Measurements from ENCODE around the gene IL15RA. TPM values are rescaled to one million over a fixed set of nuclear protein-coding genes. Genes with fewer than 3 reads are reported as not detected.

The IL15RA gene
- total and polyA plus RNA-seq, 10 of the 15 experiments (the other 5 are each of a cell fraction or from before 2014, with no cell fraction given), result 2.0 to 14.8 (median 12.1) TPM

DNA sequence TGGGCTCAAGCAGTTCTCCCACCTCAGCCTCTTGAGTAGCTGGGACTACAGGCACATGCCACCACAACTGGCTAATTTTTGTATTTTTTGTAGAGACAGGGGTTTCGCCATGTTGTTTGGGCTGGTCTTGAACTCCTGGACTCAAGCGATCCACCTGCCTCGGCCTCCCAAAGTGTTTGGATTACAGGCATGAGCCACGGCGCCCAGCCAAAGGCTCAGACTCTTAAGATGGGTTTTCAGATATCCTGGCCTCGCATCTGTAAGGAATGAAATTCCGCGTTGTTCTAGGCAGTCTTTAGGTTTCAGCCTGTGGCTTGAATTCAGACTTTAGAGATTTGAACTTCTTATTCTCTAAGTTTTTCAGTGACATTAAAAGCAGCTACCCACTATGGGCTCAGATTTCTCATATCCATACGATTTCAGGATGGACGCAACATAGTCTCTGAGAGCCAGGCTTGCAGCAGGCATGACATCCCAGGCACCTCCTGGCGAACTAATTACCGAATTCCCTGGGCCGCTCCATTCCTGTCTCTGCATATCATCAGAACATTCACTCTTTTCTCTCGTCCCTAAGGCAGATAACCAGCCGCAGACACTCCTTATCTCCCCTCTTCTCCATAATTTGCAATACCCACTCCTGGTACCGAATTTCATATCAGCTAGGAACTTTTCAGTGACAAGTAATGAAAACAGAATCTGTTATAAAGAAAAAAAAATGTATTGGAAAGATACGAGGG lies 29.7 kb downstream of the IL15RA start:
- intact Hi-C loops (cut with micrococcal nuclease; ENCODE audit: unreplicated experiment), result no loop called here
- RAD21 ChIA-PET (ENCODE audit: unreplicated experiment), result no interaction called here

More for the DNA sequence above, 29.7 kb downstream of the IL15RA start:
- Histone ChIP-seq H2AFZ (ENCODE audit: control insufficient read depth, low read depth, low read length) (no peak overlapping the region), H4K20me1 (ENCODE audit: control insufficient read depth, insufficient read depth) (no peaks in the 10 kb centered on the region), H3K36me3 (ENCODE audit: control insufficient read depth in 2 of 2, insufficient read depth in 2 of 2, low read length in 1 of 2) (no peaks in the 10 kb centered on the region), H3K9me3 (replicated peaks; ENCODE audit: control insufficient read depth, insufficient read depth, low read length) (no peaks in the 10 kb centered on the region), H3K4me1 (ENCODE audit: control insufficient read depth, insufficient read depth, low read length) (no peaks in the 10 kb centered on the region), H3K4me3 (no peak overlapping the region), H3K27me3 (replicated peaks in 1 of 2; ENCODE audit: control insufficient read depth in 2 of 2, insufficient read depth in 2 of 2, low read length in 1 of 2) (no peaks in the 10 kb centered on the region), H3K79me2 (ENCODE audit: control insufficient read depth, insufficient read depth, low read length) (no peaks in the 10 kb centered on the region), H3K27ac (ENCODE audit: control insufficient read depth, insufficient read depth) (no peak overlapping the region), H3K9ac (ENCODE audit: control insufficient read depth, insufficient read depth, low read length) (no peak overlapping the region), H3K4me2 (ENCODE audit: control insufficient read depth, insufficient read depth) (no peak overlapping the region)
- ChIA-PET CTCF (no interaction called here), SMC1A (ENCODE audit: uncharacterized antibody, unreplicated experiment) (interaction anchor here (1.5 kb wide), 1 partner anchor 66 kb away, joined by 4 read pairs; no protein-coding TSS in a partner anchor), POLR2A (no interaction called here)
- DNase-seq (ENCODE audit: low read depth, low spot score), result no peak
- in situ Hi-C loops (cut with MboI), result no loop called here
- WGBS (ENCODE audit: insufficient coverage, insufficient replicate concordance, low lambda C conversion rate, missing lambda C conversion rate), result 90% methylated on average over 17 of the region's 17 CpGs
- no peak for FAIRE-seq
- ATAC-seq, result no peak
- TF ChIP-seq, protein P1, sequence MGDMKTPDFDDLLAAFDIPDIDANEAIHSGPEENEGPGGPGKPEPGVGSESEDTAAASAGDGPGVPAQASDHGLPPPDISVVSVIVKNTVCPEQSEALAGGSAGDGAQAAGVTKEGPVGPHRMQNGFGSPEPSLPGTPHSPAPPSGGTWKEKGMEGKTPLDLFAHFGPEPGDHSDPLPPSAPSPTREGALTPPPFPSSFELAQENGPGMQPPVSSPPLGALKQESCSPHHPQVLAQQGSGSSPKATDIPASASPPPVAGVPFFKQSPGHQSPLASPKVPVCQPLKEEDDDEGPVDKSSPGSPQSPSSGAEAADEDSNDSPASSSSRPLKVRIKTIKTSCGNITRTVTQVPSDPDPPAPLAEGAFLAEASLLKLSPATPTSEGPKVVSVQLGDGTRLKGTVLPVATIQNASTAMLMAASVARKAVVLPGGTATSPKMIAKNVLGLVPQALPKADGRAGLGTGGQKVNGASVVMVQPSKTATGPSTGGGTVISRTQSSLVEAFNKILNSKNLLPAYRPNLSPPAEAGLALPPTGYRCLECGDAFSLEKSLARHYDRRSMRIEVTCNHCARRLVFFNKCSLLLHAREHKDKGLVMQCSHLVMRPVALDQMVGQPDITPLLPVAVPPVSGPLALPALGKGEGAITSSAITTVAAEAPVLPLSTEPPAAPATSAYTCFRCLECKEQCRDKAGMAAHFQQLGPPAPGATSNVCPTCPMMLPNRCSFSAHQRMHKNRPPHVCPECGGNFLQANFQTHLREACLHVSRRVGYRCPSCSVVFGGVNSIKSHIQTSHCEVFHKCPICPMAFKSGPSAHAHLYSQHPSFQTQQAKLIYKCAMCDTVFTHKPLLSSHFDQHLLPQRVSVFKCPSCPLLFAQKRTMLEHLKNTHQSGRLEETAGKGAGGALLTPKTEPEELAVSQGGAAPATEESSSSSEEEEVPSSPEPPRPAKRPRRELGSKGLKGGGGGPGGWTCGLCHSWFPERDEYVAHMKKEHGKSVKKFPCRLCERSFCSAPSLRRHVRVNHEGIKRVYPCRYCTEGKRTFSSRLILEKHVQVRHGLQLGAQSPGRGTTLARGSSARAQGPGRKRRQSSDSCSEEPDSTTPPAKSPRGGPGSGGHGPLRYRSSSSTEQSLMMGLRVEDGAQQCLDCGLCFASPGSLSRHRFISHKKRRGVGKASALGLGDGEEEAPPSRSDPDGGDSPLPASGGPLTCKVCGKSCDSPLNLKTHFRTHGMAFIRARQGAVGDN (IDR thresholded peaks at IDR 0.05), result no peak
- TF ChIP-seq PAX5 (IDR thresholded peaks at IDR 0.05; ENCODE audit: borderline replicate concordance, low read depth, low read length) (no peak), CBX3 (IDR thresholded peaks at IDR 0.05; ENCODE audit: borderline replicate concordance, low read depth) (no peak), EZH2 (IDR thresholded peaks at IDR 0.05; ENCODE audit: borderline replicate concordance, control insufficient read depth, low read depth, low read length) (no peak), SMAD1 (IDR thresholded peaks at IDR 0.05; ENCODE audit: low read depth, partially characterized antibody) (no peak), HCFC1 (IDR thresholded peaks at IDR 0.05; ENCODE audit: low read length) (no peak), MYC (IDR thresholded peaks at IDR 0.05; ENCODE audit: insufficient read depth, insufficient read length, insufficient replicate concordance, low read length, severe bottlenecking) (no peak)
- TF ChIP-seq, protein P2, sequence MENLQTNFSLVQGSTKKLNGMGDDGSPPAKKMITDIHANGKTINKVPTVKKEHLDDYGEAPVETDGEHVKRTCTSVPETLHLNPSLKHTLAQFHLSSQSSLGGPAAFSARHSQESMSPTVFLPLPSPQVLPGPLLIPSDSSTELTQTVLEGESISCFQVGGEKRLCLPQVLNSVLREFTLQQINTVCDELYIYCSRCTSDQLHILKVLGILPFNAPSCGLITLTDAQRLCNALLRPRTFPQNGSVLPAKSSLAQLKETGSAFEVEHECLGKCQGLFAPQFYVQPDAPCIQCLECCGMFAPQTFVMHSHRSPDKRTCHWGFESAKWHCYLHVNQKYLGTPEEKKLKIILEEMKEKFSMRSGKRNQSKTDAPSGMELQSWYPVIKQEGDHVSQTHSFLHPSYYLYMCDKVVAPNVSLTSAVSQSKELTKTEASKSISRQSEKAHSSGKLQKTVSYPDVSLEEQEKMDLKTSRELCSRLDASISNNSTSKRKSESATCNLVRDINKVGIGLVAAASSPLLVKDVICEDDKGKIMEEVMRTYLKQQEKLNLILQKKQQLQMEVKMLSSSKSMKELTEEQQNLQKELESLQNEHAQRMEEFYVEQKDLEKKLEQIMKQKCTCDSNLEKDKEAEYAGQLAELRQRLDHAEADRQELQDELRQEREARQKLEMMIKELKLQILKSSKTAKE (IDR thresholded peaks at IDR 0.05; ENCODE audit: low read depth, poor library complexity, severe bottlenecking), result no peak
- BruUV-seq (replicated peaks), result no TSS peak

Measured in GM12878 (cell line).